Fibroblast of peridontal ligament (primary cell): ENCODE measurements around the gene ALKBH8.
"Not testable (repeated sequence)": the region's sequence is repeated elsewhere in the genome, so short reads cannot be mapped to it uniquely, and the experiment has no call there.

Source experiments
- DNase-seq: peaks from one replicate; pipeline ENCODE4 v3.0.0-alpha.2; 2010; ENCODE audit errors: extremely low read depth

Gene ALKBH8

DNA sequence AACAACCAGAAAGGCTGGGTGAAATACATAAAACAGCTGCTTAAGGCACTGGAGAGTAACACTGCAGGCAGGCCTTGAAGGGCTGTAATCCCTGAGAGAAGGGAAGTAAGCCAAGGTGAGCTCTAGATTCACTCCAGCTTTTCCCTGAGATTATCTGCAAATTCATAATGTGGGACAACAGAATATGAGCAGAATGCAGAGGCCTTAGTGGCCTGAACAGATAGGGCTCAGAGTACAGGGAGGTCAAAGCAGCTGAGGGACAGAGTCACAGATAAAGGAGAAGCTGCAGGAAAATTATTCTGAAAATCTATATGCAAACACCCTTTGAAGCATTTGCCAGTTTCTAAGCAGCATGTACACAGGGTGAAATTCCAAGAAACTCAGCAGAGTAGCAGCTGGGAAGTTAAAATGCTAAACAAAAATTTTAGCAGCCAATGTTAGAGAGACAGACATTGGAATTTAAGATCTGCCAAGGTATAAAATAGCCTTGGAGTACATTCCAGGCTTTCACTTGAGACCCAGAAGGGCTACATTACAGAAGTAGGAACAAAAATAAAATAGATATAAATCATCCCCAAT, 59.8 kb downstream of the ALKBH8 start:
- no peak for DNase-seq

DNA sequence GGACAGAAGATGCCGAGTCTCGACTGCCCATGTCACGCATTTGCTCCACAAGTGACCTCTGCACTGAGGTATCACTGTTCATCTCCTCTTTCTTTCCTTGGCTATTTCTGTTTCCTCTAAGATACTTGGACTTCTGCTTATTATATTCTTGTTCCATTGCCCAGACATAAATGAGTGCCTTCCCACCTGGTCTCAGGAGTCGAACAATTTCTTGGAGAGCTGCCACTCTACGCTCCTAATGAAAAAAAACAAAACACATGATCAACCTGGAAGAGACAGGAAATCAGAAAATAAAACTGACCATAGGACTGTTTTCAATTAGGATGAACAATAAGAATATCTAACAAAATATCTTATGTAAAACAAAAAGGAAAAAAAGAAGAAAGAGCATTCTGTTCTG, 60.6 kb downstream of the ALKBH8 start:
- DNase-seq: no peak

DNA sequence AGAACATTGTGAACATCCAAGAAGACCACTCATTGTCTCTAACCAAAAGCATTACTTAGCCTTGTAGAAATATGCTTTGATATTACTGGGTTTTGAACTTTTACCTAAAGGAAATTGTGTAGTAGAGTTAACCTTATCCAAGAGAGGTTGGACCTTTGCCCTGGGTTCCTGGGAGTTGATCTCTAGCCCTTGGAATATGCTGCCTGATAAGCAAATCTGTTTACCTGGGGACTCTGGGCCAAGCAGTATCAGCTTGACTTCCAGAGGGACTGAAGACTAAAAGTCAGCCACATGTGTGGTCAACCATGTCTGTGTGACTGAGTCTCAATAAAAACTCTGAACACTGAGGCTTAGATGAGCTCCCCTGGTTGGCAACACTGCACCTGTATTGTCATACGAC, 63.8 kb downstream of the ALKBH8 start:
- no peak for DNase-seq

DNA sequence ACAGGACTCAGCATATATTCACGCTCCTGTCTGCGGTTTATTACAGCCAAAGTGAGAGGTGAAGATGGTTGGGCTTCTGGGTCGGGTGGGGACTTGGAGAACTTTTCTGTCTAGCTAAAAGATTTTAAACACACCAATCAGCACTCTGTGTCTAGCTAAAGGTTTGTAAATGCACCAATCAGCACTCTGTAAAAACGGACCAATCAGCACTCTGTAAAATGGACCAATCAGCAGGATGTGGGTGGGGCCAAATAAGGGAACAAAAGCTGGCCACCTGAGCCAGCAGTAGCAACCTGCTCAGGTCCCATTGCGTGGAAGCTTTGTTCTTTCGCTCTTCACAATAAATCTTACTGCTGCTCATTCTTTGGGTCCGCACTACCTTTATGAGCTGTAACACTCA, 68.2 kb downstream of the ALKBH8 start:
- not testable (repeated sequence) for DNase-seq

DNA sequence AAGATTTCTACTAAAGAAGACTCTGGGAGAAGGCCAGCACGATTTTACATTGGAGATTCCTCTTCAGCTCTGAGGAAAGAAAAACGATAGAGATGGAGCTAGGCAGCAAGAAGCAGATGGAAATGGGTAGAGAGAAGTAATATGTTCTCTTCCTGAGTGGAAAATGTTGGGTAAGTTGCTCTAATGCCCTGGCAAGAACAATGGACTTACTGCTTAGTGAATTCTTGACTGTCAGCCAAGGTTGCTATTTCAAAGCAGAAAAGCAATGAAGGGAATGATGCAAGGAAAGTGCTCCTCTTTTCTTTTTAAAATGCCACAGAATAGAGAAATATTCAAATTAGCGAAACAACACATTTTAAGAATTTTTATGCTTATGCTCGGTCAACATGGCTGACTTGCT, 69.5 kb downstream of the ALKBH8 start:
- DNase-seq: peak; percentile 86

DNA sequence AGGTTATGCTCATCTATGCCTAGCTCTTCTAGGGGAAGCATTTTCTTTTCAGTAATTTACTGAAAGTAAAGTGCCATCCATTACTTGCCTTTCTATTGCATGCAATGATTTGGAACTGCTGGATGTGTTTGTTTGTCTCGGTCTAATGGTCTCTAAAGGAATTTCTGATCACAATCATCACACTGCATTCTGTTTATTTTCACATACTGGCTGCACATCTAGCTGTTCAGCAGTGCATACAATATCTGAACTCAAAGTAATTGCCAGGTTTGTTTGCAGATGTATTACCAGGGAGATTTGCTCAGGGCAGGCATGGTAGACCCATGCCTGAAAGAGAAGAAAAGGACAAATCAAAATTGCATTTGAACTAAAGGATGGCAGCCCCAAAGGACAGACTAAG, 71.5 kb downstream of the ALKBH8 start:
- no peak for DNase-seq

DNA sequence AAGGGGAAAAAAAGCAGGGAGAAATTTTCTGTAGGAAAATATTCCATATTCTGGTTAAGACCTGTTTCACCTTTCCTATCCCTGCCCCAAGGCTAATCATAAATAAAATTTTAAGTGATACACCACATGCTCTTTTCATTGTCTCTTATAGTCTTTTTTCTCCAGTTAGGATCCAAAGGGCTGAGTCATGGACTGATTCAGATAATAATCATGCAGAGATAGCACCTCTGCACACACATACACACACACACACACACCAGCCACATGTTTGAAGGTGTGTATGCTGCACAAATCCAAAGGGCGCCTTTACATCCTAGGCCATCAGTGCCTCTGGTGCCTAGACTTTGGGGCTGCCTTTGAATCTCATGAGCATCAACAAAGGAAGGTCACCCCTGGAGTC, 72.4 kb downstream of the ALKBH8 start:
- DNase-seq: peak; percentile 5

DNA sequence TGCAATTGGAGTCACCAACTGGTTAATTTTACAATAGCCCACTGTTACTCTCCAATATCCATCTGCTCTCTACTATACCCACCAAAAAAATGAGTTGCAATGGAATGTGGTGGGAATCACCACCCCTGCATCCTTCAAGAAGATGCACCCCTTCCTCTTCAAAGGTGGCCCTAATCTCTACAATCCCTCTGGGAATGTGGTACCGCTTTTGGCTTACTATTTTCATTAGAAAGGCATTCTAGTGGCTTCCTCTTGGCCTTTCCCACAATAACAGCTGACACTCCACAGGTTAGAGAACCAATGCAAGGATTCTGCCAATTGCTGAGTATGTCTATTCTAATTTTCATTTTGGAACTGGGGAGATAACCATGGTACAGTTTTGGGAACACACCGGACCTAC, 74.7 kb downstream of the ALKBH8 start:
- DNase-seq: no peak

DNA sequence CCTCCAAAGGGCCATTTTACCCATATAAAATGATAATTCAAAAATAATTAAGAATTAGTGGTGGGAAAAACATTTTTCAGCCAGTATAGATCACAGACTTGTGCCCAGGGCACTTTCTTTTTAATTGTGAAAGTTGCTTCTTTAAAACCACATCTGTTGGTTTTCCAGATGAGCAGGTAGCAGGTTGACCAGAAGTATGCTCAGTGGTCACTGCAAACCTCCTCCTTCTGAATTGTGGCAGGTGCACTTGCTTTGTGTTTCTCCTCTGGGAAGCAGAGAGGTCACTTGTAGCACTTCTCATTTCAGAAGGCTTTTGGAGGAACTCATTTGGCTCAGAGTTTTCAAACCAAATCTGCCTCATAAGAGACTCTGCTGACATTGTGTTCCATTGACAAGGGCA, 83.3 kb downstream of the ALKBH8 start:
- DNase-seq: no peak

DNA sequence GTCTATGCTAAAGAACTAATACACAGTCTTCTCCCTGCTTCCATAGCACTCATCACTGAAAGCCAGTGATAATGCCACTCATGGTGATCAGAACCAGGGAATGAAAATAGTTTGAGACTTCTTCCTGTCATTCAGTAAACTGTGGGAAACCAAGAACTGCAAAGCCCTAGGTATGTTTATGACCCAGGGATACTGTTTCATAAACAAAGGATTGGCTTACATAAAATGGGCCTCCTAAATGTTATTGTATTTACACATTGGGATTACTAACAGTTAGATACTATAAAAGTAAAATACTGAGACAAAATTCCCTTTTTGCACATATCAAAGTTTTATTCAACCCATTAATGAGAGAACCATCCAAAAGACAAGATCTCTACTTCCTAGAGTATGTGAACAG, 86.6 kb downstream of the ALKBH8 start:
- no peak for DNase-seq

DNA sequence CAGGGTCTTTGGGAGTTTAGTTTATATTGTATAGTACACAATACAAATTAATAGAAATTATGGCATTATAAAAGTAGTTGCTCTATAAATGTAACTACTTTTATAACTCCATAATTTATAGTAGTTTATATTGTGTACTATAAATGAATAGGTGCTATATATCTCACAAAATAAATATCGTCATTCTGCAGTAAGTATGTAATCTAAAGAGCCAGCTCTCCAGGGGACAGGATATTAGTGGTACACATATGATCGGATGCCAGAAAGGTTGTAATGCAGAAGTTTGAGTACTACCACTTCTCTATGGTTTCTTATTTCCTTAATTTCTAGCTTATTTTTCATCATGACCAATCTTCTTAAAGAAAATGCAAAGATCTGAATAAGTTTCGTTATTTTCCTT, 87.7 kb downstream of the ALKBH8 start:
- no peak for DNase-seq

DNA sequence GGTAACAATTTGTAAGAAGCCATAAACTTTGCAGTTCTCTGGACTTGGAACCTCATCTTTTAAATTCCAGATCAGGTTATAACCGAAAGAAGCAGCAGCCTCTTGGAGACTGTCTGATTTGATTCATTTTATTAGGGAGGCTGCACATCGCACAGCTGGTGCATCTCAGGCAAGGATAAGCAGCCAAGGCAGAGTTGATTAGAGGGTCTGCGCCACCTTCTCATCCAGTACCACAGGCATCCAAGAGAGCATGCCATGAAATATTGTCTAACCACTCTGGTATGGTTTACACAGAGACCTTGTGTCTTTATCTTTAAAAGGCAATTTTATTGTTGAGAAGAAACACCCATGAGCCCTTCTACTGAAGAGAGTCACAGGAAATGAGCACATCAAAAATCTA, 91.7 kb downstream of the ALKBH8 start:
- DNase-seq: peak; percentile 16

DNA sequence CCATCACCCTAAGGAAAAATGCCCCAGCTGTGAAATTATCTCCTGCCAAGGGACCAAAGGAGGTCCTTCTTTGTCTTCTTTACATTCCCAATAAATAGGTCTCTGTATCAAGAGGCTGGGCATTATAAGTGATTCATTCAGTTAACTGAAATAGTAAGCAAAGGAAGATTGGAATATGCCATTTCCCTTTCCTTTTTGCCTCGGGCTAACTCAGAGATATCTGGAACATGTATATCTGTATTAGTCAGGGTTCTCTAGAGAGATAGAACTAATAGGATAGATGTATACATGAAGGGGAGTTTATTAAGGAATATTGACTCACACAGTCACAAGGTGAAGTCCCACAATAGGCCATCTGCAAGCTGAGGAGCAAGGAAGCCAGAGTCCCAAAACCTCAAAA, 92.6 kb downstream of the ALKBH8 start:
- DNase-seq: no peak

DNA sequence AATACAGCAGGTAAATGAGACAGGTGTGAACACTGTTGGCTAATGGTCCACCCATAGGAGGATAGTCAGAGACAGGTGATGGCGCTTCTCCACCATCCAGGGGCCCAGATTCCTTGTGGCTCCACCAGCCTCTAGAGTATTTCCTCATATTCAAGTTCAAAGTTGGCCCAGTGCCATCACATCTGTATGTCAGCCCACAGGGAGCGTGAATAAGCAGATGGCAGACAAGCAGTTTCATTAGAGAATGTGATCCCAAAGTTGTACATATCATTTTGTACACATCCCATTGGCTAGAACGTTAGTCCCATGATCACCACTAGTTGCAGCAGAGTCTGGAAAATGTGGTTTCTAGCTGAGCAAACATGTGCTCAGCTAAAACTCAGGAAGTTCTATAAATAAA, 96.9 kb downstream of the ALKBH8 start:
- peak; percentile 26 for DNase-seq

DNA sequence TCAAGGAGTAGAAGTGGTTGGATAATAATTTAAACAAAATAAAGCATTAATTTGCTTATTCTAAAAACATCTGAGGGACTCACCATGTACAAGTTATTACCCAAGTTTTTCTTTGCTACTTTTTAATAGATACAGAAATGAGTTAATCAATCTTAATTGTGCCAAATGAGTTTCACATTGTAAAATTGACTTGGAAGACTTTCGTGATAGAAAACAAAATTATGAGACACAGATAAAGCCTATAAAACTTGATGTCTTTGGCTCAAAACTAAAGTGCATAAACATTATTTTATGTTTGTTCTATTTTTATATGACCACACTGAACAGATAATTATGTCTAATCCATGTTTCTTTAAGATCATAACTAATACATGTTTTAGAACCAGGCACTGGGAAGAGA, 97.8 kb downstream of the ALKBH8 start:
- no peak for DNase-seq

DNA sequence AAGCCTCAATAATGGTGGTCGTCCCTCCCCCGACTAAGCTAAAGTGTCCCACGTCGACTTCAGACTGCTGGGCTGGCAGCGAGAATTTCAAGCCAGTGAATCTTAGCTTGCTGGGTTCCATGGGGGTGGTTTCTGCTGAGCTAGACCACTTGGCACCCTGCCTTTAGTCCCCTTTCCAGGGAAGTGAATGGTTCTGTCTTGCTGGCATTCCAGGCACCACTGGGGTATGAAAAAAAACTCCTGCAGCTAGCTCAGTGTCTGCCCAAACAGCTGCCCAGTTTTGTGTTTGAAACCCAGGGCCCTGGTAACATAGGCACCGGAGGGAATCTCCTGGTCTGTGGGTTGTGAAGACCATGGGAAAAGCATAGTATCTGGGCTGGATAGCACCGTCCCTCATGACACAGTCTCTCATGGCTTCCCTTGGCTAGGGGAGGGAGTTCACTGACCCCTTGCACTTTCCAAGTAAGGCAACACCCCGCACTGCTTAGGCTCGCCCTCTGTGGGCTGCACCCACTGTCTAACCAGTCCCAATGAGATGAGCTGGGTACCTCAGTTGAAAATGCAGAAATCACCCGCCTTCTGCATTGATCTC, 99.2 kb downstream of the ALKBH8 start:
- not testable (repeated sequence) for DNase-seq

DNA sequence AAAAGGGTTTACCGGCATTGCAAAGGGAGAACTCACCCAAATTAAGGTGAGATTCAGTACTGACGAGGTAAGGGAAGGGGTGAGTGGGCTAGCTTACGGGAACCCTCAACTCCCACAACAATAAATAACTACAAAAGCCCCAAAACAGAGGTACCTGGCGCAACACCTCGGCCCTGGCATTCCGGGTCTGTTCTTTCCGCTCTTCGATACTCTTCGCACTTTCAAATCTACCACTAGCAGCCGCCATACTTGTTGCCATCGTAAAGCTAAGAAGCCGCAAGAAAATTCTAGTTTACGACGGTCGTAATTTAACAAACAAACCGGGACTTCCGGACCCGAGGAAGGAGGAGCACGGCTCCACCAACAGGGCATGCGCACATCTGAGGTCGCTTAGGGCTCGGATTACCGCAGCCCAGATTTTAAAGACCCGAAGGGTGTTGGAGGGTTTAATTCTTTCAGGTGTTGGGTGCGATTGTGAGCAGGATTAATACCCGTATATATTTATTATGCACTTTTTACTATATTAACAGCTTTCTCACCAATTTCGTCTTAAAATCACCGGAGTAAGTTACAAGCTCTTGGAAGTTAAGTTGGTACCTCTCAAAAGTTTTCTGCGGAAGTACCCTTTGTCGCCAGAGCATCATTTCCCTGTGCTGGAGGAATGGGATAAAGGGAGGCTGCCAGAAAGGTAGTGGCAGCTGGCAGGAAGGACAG, 107.8 kb downstream of the ALKBH8 start, which contains the start of gene CWF19L2:
Gene CWF19L2, minus strand, starts transcription at position 268 of the 714 bp plus-strand sequence. Its CDS starts 9 bp downstream, at position 259.
- DNase-seq: peak; percentile 96

DNA sequence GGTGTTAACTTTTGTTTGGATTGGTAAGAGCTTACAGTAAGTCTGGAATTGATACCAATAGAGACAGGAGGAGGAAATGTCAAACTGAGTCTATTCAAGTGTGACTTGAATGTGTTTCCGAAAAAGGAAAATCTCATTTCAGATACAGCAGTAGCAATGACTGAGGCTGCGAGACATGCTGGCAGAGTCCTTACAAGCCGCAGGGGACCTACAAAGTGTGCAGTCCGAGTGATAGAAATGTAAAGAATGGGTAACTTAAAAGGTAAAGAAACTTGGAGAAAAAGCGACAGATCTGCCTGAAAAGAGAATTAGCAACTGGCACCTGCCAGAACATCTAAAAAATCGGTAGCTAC, 108.4 kb downstream of the ALKBH8 start:
- DNase-seq: peak; percentile 6

DNA sequence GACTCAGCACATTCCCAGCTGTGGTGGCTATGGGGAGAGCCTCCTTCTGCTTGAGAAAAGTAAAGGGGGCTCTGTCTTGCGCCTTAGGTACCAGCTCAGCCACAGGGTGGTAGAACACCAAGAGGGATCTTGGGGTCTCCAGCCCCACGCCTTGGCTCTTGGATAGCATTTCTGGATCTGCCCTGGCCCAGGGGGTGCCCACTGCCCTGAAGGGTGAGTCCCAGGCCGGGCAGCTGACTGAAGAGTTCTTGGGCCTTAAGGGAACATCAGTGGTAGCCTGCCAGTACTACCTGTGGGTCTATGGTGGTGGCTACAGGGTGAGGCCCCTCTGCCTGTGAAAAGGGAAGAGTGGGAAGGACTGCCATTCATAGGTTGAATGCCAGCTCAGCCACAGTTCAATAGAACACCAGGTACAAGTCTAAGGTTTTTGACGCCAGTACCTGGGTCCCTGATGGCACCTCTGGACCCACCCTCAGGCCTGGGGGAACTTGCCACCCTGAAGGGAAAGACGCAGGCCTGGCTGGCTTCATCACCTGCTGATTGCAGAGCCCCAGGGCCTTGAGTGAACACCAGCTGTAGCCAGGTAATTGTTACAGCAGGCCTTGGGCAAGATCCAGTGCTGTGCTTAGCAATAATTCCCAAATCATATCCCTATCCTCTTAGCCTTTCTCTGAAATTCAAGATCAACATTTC, 111.8 kb downstream of the ALKBH8 start:
- no peak for DNase-seq
